ENCODE results near the gene R3HDML. TPM values are rescaled to one million over a fixed set of nuclear protein-coding genes. Genes with fewer than 3 reads are reported as not detected.

The R3HDML gene
- total RNA-seq, 4 donors from 2014 or later: not detected

- Histone ChIP-seq H3K36me3 (no peaks in the 10 kb centered on the region), H3K4me1 (no peaks in the 10 kb centered on the region), H3K27ac (no peak overlapping the region), H3K27me3 (no peaks in the 10 kb centered on the region), H3K9me3 (no peaks in the 10 kb centered on the region), H3K4me3 (no peak overlapping the region)
- intact Hi-C loops (cut with DNase I; ENCODE audit: low total_unique reads): no loop called here
- TF ChIP-seq CTCF (IDR thresholded peaks at IDR 0.05 in 4 of 5, conservative IDR thresholded peaks at IDR 0.05 in 1 of 5) (no peak), POLR2A (IDR thresholded peaks at IDR 0.05) (no peak)
- no peak for ATAC-seq
- no peak for DNase-seq
- in situ Hi-C loops (cut with MboI; ENCODE audit: low sequenced_read_pairs in 4 of 4): no loop called here
These were observed 25.7 kb downstream of the R3HDML start for GRCh38 chr20:44362466-44362940.

GRCh38 chr20:44364068-44364467, 27.2 kb downstream of the R3HDML start:
- H3K27ac ChIP-seq: no peak overlapping the region
- DNase-seq: no peak

GRCh38 chr20:44364780-44365179, 27.9 kb downstream of the R3HDML start:
- no peaks in the 10 kb centered on the region for H3K4me1 ChIP-seq
- H3K27me3 ChIP-seq: no peaks in the 10 kb centered on the region
- H3K9me3 ChIP-seq: no peaks in the 10 kb centered on the region
- intact Hi-C loops (cut with DNase I; ENCODE audit: low total_unique reads) (no loop called here), in situ Hi-C loops (cut with MboI; ENCODE audit: low sequenced_read_pairs in 4 of 4) (no loop called here)
- DNase-seq (no peak), ATAC-seq (no peak)
- H3K4me3 ChIP-seq: no peak overlapping the region
- no peak overlapping the region for H3K27ac ChIP-seq
- TF ChIP-seq CTCF (IDR thresholded peaks at IDR 0.05 in 4 of 5, conservative IDR thresholded peaks at IDR 0.05 in 1 of 5) (no peak), POLR2A (IDR thresholded peaks at IDR 0.05) (no peak)
- H3K36me3 ChIP-seq: no peaks in the 10 kb centered on the region

More at GRCh38 chr20:44364068-44364467, 27.2 kb downstream of the R3HDML start:
- no peak for ATAC-seq
- H3K9me3 ChIP-seq: no peaks in the 10 kb centered on the region
- H3K36me3 ChIP-seq: no peaks in the 10 kb centered on the region
- TF ChIP-seq POLR2A (IDR thresholded peaks at IDR 0.05) (no peak), CTCF (IDR thresholded peaks at IDR 0.05 in 4 of 5, conservative IDR thresholded peaks at IDR 0.05 in 1 of 5) (no peak)
- intact Hi-C loops (cut with DNase I; ENCODE audit: low total_unique reads) (no loop called here), in situ Hi-C loops (cut with MboI; ENCODE audit: low sequenced_read_pairs in 4 of 4) (no loop called here)
- H3K4me3 ChIP-seq: no peak overlapping the region
- no peaks in the 10 kb centered on the region for H3K27me3 ChIP-seq
- no peaks in the 10 kb centered on the region for H3K4me1 ChIP-seq

GRCh38 chr20:44367746-44368145, 30.9 kb downstream of the R3HDML start:
- no peak for ATAC-seq

More at GRCh38 chr20:44367746-44368145, 30.9 kb downstream of the R3HDML start:
- TF ChIP-seq CTCF (IDR thresholded peaks at IDR 0.05 in 4 of 5, conservative IDR thresholded peaks at IDR 0.05 in 1 of 5): no peak
- no peak for TF ChIP-seq POLR2A (IDR thresholded peaks at IDR 0.05)
- Histone ChIP-seq H3K4me1 (no peaks in the 10 kb centered on the region), H3K9me3 (no peaks in the 10 kb centered on the region), H3K27ac (no peak overlapping the region), H3K27me3 (no peaks in the 10 kb centered on the region), H3K36me3 (no peaks in the 10 kb centered on the region), H3K4me3 (no peak overlapping the region)
- in situ Hi-C loops (cut with MboI; ENCODE audit: low sequenced_read_pairs in 4 of 4): no loop called here
- DNase-seq: no peak
- intact Hi-C loops (cut with DNase I; ENCODE audit: low total_unique reads): no loop called here
